ENCODE results near the gene SLAMF6. TPM values are rescaled to one million over a fixed set of nuclear protein-coding genes. Genes with fewer than 3 reads are reported as not detected.
"Not testable (repeated sequence)": the region's sequence is repeated elsewhere in the genome, so short reads cannot be mapped to it uniquely, and the experiment has no call there.

SLAMF6 gene
- total and polyA plus RNA-seq, 12 donors: 0.11 to 1.8 (median 0.97) TPM; not detected in 1

- intact Hi-C loops (cut with DNase I): no loop called here
- TF ChIP-seq POLR2A (IDR thresholded peaks at IDR 0.05): no peak
- TF ChIP-seq CTCF (IDR thresholded peaks at IDR 0.05): no peak
- H3K4me3 ChIP-seq: no peak overlapping the region
- H3K27me3 ChIP-seq: no peaks in the 10 kb centered on the region
- WGBS, 4 donors: 82 to 92% (median 85%) methylated on average over 6 of the region's 6 CpGs
- no peak overlapping the region for H3K27ac ChIP-seq
- H3K9me3 ChIP-seq (replicated peaks in 1 of 3): no peaks in the 10 kb centered on the region
- H3K36me3 ChIP-seq (replicated peaks in 1 of 2): no peaks in the 10 kb centered on the region
- no peaks in the 10 kb centered on the region for H3K4me1 ChIP-seq (replicated peaks in 1 of 2)
- no peak for DNase-seq
Observed at GRCh38 chr1:160503087-160503486, 20.0 kb downstream of the SLAMF6 start.

- no peaks in the 10 kb centered on the region for H3K9me3 ChIP-seq (replicated peaks in 1 of 3)
- no peak overlapping the region for H3K4me3 ChIP-seq
- WGBS, 4 donors: 30 to 53% (median 44%) methylated on average over 1 of the region's 1 CpG
- H3K36me3 ChIP-seq (replicated peaks in 1 of 2): no peaks in the 10 kb centered on the region
- no peak for DNase-seq
- intact Hi-C loops (cut with DNase I): no loop called here
- TF ChIP-seq POLR2A (IDR thresholded peaks at IDR 0.05): no peak
- no peaks in the 10 kb centered on the region for H3K4me1 ChIP-seq (replicated peaks in 1 of 2)
- no peaks in the 10 kb centered on the region for H3K27me3 ChIP-seq
- peak overlapping the region in 2 of 5 donors; percentile 52 to 60 for H3K27ac ChIP-seq
Observed at GRCh38 chr1:160500321-160500990, 22.6 kb downstream of the SLAMF6 start.

- no peaks in the 10 kb centered on the region for H3K27me3 ChIP-seq
- H3K36me3 ChIP-seq (replicated peaks in 1 of 2): no peaks in the 10 kb centered on the region
- no peak overlapping the region for H3K4me3 ChIP-seq
- WGBS, 4 donors: 59 to 83% (median 68%) methylated on average over 1 of the region's 1 CpG
- no peaks in the 10 kb centered on the region for H3K4me1 ChIP-seq (replicated peaks in 1 of 2)
- intact Hi-C loops (cut with DNase I): no loop called here
- H3K27ac ChIP-seq: peak overlapping the region in 3 of 5 donors; percentile 28 to 60 (median 52)
- no peak for TF ChIP-seq POLR2A (IDR thresholded peaks at IDR 0.05)
- no peak for TF ChIP-seq CTCF (IDR thresholded peaks at IDR 0.05)
- H3K9me3 ChIP-seq (replicated peaks in 1 of 3): no peaks in the 10 kb centered on the region
- peak in 2 of 7 donors; percentile 28 to 29 for DNase-seq
Observed at GRCh38 chr1:160499631-160500030, 23.4 kb downstream of the SLAMF6 start.

- H3K4me3 ChIP-seq; H3K27me3 ChIP-seq; H3K9me3 ChIP-seq (replicated peaks in 1 of 3); H3K36me3 ChIP-seq (replicated peaks in 1 of 2); DNase-seq; H3K27ac ChIP-seq; H3K4me1 ChIP-seq (replicated peaks in 1 of 2); intact Hi-C loops (cut with DNase I): not testable (repeated sequence)
- 69 to 91% (median 77%) methylated on average over 3 of the region's 3 CpGs for WGBS, 4 donors
Observed at GRCh38 chr1:160498301-160499065, 24.6 kb downstream of the SLAMF6 start.

- intact Hi-C loops (cut with DNase I): no loop called here
- whole genome bisulfite sequencing, 4 donors: 63 to 82% (median 75%) methylated on average over 4 of the region's 4 CpGs
- Histone ChIP-seq H3K4me3 (no peak overlapping the region), H3K27me3 (no peaks in the 10 kb centered on the region), H3K27ac (no peak overlapping the region), H3K36me3 (replicated peaks in 1 of 2) (no peaks in the 10 kb centered on the region), H3K9me3 (replicated peaks in 1 of 3) (no peaks in the 10 kb centered on the region), H3K4me1 (replicated peaks in 1 of 2) (no peaks in the 10 kb centered on the region)
- DNase-seq: no peak
- TF ChIP-seq CTCF (IDR thresholded peaks at IDR 0.05) (no peak), POLR2A (IDR thresholded peaks at IDR 0.05) (no peak)
Observed at GRCh38 chr1:160496334-160496733, 26.7 kb downstream of the SLAMF6 start.
